ENCODE measurements around the gene NOL4L.
A peak's percentile ranks its signal among the peaks of the same experiment; 100 is the strongest.

NOL4L gene

DNA sequence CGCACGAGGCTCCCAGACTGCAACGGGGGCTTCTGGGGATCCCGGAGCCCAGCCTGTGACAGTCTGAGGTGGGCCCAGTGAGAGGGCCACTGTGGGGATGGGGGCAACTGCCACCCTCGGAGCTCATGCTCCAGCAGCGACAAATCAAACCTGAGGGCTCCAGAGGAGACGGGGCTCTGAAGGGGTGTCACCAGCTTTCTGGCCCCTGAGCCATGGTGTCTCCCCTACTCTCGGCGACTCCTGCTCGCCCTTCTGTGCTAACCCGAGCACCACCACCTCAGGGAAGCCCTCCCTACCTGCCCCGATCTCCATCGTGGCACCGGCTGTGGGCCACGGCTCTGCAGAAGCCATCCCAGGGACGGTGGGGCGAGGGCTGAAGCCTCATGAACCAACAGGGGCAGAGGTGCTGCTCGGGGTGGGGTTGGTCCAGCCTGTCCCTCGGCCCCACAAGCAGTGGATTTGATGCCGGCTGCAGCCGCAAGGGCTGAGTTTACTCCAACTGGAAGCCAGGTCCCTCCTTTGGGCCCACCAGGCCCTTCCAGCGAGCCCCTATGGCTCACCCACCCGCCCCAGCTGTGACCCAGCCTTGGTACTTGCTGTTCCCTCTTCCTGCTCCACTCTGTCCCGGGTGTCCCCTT lies 124.3 kb downstream of the NOL4L start:
- 93% methylated on average over 24 of the region's 24 CpGs for WGBS
- H3K9me3 ChIP-seq (ENCODE audit: insufficient read depth, low read depth, low read length) = no peaks in the 10 kb centered on the region
- H3K36me3 ChIP-seq (ENCODE audit: insufficient read depth, low read length) = peaks cover under 1% of the 10 kb centered on the region; the same call in 1 of the 2 replicates
- no peaks in the 10 kb centered on the region for H3K27me3 ChIP-seq (ENCODE audit: insufficient read depth, low read length)
- H3K4me1 ChIP-seq (ENCODE audit: insufficient read depth, low read length) = peaks cover 25% of the 10 kb centered on the region
- H3K9ac ChIP-seq (ENCODE audit: low read depth, low read length) = no peak overlapping the region
- no peak overlapping the region for H3K4me3 ChIP-seq (ENCODE audit: low read length)
- no peak overlapping the region for H3K27ac ChIP-seq (ENCODE audit: low read depth, low read length)

GRCh38 chr20:32460231-32460630 lies 124.9 kb downstream of the NOL4L start:
- H3K36me3 ChIP-seq (ENCODE audit: insufficient read depth, low read length) = peaks cover 5% of the 10 kb centered on the region; the same call in 1 of the 2 replicates
- 94% methylated on average over 15 of the region's 15 CpGs for WGBS
- peaks cover 20% of the 10 kb centered on the region for H3K4me1 ChIP-seq (ENCODE audit: insufficient read depth, low read length)
- H3K9ac ChIP-seq (ENCODE audit: low read depth, low read length) = no peak overlapping the region
- H3K4me3 ChIP-seq (ENCODE audit: low read length) = no peak overlapping the region
- H3K9me3 ChIP-seq (ENCODE audit: insufficient read depth, low read depth, low read length) = no peaks in the 10 kb centered on the region
- no peak overlapping the region for H3K27ac ChIP-seq (ENCODE audit: low read depth, low read length)
- no peaks in the 10 kb centered on the region for H3K27me3 ChIP-seq (ENCODE audit: insufficient read depth, low read length)

DNA sequence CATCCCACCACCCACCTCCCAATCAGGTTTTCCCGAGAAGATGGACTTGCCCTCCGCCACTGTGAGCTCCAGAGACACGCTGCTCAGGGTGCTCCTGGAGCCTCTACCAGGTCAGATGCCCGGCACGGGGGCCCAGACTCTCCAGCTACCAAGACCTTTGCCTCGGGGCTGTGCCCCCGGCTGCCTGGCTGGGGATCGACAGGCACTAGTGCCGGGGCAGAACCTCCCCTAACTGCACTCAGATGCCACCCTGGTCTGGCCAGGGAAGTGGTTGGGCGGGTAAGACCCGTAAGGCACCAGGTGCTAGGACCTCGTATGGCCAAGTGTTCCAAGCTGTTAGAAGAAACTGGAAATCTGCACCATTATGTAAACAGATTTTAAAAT lies 126.3 kb downstream of the NOL4L start:
- H3K9me3 ChIP-seq (ENCODE audit: insufficient read depth, low read depth, low read length) = no peaks in the 10 kb centered on the region
- peaks cover 9% of the 10 kb centered on the region for H3K36me3 ChIP-seq (ENCODE audit: insufficient read depth, low read length)
- no peak overlapping the region for H3K9ac ChIP-seq (ENCODE audit: low read depth, low read length)
- 95% methylated on average over 12 of the region's 12 CpGs for WGBS
- peaks cover 11% of the 10 kb centered on the region for H3K4me1 ChIP-seq (ENCODE audit: insufficient read depth, low read length)
- no peak overlapping the region for H3K4me3 ChIP-seq (ENCODE audit: low read length)
- H3K27me3 ChIP-seq (ENCODE audit: insufficient read depth, low read length) = no peaks in the 10 kb centered on the region
- no peak overlapping the region for H3K27ac ChIP-seq (ENCODE audit: low read depth, low read length)

DNA sequence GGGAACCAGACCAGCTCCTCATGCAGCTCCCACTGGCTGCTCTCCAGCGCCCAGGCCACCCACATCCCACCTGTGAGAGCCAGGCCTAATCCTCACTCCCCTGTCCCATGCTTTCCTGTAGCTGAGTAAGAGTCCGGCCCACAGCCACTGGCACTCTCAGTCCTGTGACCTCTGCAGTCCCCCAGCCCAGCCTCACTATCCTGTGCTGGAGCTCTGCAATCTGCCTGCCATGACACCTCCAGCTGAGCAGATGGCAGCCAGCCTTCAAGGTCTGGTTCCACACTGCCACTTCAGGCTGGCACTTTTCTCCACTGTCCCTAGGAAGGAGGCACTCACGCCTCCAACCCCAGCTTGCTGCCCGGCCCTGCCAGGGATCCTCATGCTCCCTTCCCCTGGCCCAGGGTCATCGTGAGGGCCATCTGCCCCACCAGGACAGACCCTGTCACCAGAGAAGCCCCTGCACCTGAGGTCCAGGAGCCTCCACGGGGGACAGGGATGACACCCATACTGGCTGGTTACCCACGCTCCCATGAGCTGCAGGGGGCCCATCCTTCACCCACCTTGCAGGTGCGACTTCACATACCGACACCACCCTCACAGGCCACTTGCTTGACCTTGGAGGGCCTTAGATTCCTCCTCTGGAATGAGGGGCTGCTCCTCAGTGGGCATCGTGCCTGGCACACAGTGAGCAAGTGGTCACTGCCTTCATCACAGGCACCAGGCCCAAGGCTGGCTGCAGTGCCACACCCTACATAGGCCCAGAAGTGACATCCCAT lies 126.9 kb downstream of the NOL4L start:
- peak overlapping the region; percentile 57 for H3K27ac ChIP-seq (ENCODE audit: low read depth, low read length)
- peaks cover 9% of the 10 kb centered on the region for H3K4me1 ChIP-seq (ENCODE audit: insufficient read depth, low read length)
- no peaks in the 10 kb centered on the region for H3K27me3 ChIP-seq (ENCODE audit: insufficient read depth, low read length)
- peak overlapping the region; percentile 35; the same call in 1 of the 2 replicates for H3K9ac ChIP-seq (ENCODE audit: low read depth, low read length)
- peak overlapping the region; percentile 58; the same call in 1 of the 2 replicates for H3K4me3 ChIP-seq (ENCODE audit: low read length)
- no peaks in the 10 kb centered on the region for H3K9me3 ChIP-seq (ENCODE audit: insufficient read depth, low read depth, low read length)
- 89% methylated on average over 10 of the region's 10 CpGs for WGBS
- H3K36me3 ChIP-seq (ENCODE audit: insufficient read depth, low read length) = peaks cover 15% of the 10 kb centered on the region

DNA sequence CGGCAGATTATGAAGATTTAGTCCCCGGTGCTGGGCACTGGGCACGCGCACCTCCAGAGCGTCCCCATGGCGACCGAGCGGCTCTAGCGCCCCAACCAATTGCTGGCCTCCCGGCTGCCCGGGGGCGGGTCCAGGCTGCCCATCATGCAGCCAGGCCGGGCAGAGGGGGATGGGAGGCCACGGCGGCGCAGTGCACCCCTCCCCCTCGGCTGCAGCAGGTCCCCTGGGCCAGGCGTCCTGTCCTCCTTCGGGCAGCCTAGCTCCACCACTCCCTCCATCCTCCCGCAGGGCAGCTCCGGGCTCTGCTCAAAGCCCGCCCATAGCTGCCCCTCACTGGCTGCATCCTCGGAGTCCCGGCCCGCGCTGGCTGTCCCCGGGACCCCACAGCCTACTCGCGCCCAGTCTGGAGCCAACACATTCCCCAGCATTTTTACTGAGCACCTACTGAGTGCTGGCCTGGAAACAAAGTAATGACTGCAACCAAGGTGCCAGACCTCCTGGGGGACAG lies 127.6 kb downstream of the NOL4L start:
- Histone ChIP-seq H3K9ac (ENCODE audit: low read depth, low read length) (peak overlapping the region; percentile 35), H3K9me3 (ENCODE audit: insufficient read depth, low read depth, low read length) (no peaks in the 10 kb centered on the region), H3K4me1 (ENCODE audit: insufficient read depth, low read length) (peaks cover 9% of the 10 kb centered on the region), H3K36me3 (ENCODE audit: insufficient read depth, low read length) (peaks cover 22% of the 10 kb centered on the region), H3K27ac (ENCODE audit: low read depth, low read length) (peak overlapping the region; percentile 77), H3K4me3 (ENCODE audit: low read length) (peak overlapping the region; percentile 58), H3K27me3 (ENCODE audit: insufficient read depth, low read length) (no peaks in the 10 kb centered on the region)
- 2% methylated on average over 29 of the region's 29 CpGs for WGBS

DNA sequence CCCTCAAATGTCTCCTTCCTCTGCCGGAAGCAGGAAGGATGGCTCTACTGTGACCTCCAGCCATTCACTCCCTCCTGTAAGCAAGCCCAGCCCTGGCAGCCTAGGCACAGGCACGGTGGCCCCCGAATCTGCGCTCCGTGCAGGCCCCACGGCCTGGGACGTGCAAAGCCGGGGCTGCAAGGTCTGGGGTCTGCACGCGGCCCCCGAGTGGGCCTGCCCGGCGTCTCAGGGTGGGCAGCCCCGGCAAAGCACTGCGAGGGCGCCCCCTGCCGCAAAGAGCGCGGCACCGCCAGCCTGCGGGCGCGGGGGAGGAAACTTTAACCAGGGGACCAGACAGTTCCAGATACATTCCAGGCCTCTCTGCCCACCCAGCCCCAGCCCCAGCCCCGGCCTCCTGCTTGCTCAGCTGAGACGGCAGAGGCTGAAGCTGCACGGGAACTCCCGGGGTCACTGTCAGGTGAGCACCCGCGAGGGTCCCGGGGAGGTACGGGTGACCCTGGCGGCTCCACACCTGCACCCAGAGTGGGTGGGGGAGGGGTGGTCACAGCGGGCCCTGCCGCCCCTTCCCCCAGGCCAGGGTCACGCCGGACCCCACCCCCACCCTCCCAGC lies 128.2 kb downstream of the NOL4L start:
- Histone ChIP-seq H3K27me3 (ENCODE audit: insufficient read depth, low read length) (no peaks in the 10 kb centered on the region), H3K36me3 (ENCODE audit: insufficient read depth, low read length) (peaks cover 28% of the 10 kb centered on the region), H3K9me3 (ENCODE audit: insufficient read depth, low read depth, low read length) (no peaks in the 10 kb centered on the region), H3K4me3 (ENCODE audit: low read length) (peak overlapping the region; percentile 58), H3K4me1 (ENCODE audit: insufficient read depth, low read length) (peaks cover 9% of the 10 kb centered on the region), H3K9ac (ENCODE audit: low read depth, low read length) (peak overlapping the region; percentile 74), H3K27ac (ENCODE audit: low read depth, low read length) (peak overlapping the region; percentile 77)
- WGBS = 6% methylated on average over 36 of the region's 36 CpGs

DNA sequence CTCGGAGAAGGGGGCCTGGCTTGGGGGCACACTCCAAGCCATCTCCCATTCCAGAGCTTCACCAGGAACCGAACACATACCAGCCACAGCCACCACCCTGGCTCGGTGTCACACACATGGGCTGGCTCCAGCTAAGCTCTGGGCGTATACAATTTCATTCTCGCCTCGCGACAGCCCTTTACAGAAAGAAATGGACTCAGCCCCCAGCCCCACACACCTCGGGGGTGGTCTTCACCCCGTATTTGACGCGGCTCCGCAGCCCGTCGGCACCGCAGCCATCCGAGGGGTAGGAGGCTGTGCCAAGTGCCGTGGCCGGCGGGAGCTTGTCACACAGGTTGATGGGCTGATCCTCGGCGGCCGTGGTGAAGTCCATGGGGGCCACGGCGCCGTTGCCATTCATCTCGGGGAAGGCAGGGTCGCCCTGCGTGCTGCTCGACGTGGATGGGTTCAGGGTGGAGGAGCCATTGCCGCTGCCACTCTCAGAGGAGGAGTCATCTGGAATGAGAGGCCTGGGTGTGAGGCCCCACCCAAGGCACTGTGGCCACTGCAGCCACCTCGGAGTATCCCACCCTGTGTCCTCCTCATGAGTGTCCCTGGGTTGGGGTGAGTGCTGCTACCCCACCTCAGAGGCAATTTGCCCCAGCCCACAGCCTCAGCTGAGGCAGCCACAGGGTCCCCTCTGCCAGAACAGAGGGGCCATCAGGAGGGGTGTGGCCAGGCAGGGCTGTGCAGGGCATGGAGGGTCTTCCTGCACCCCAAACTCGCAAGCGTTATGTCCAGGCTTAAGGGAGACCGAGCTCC lies 129.0 kb downstream of the NOL4L start:
- Histone ChIP-seq H3K4me3 (ENCODE audit: low read length) (no peak overlapping the region), H3K27ac (ENCODE audit: low read depth, low read length) (no peak overlapping the region; the same call in 1 of the 2 replicates), H3K27me3 (ENCODE audit: insufficient read depth, low read length) (no peaks in the 10 kb centered on the region), H3K4me1 (ENCODE audit: insufficient read depth, low read length) (peaks cover 9% of the 10 kb centered on the region), H3K9ac (ENCODE audit: low read depth, low read length) (no peak overlapping the region), H3K36me3 (ENCODE audit: insufficient read depth, low read length) (peaks cover 37% of the 10 kb centered on the region), H3K9me3 (ENCODE audit: insufficient read depth, low read depth, low read length) (no peaks in the 10 kb centered on the region)
- 94% methylated on average over 35 of the region's 35 CpGs for WGBS

GRCh38 chr20:32455171-32455900 lies 129.8 kb downstream of the NOL4L start:
- no peaks in the 10 kb centered on the region for H3K27me3 ChIP-seq (ENCODE audit: insufficient read depth, low read length)
- peaks cover 44% of the 10 kb centered on the region for H3K36me3 ChIP-seq (ENCODE audit: insufficient read depth, low read length)
- no peaks in the 10 kb centered on the region for H3K9me3 ChIP-seq (ENCODE audit: insufficient read depth, low read depth, low read length)
- H3K4me3 ChIP-seq (ENCODE audit: low read length) = no peak overlapping the region
- H3K9ac ChIP-seq (ENCODE audit: low read depth, low read length) = no peak overlapping the region
- peaks cover 9% of the 10 kb centered on the region for H3K4me1 ChIP-seq (ENCODE audit: insufficient read depth, low read length)
- no peak overlapping the region for H3K27ac ChIP-seq (ENCODE audit: low read depth, low read length)
- WGBS = 92% methylated on average over 12 of the region's 12 CpGs

- Histone ChIP-seq H3K27me3 (ENCODE audit: insufficient read depth, low read length) (no peaks in the 10 kb centered on the region), H3K4me3 (ENCODE audit: low read length) (no peak overlapping the region), H3K4me1 (ENCODE audit: insufficient read depth, low read length) (peaks cover 9% of the 10 kb centered on the region), H3K9ac (ENCODE audit: low read depth, low read length) (no peak overlapping the region), H3K27ac (ENCODE audit: low read depth, low read length) (no peak overlapping the region), H3K36me3 (ENCODE audit: insufficient read depth, low read length) (peaks cover 52% of the 10 kb centered on the region), H3K9me3 (ENCODE audit: insufficient read depth, low read depth, low read length) (no peaks in the 10 kb centered on the region)
- WGBS = 95% methylated on average over 31 of the region's 31 CpGs
Observed at GRCh38 chr20:32454164-32455145, 130.7 kb downstream of the NOL4L start.

Measured in HUES64 (cell line).